Cerebellar cortex (tissue), 1 donor: Measurements from ENCODE around the gene WWOX.

ENCODE experiments used
- DNase-seq: peaks from one replicate; pipeline ENCODE4 v3.0.0-alpha.2; 2015; ENCODE audit warnings: low spot score

Gene WWOX

GRCh38 chr16:78906135-78906534 lies 806.7 kb downstream of the WWOX start:
- DNase-seq: no peak

GRCh38 chr16:78909226-78909625 lies 809.8 kb downstream of the WWOX start:
- no peak for DNase-seq

GRCh38 chr16:78915811-78916345 lies 816.4 kb downstream of the WWOX start:
- no peak for DNase-seq

- DNase-seq: peak; percentile 2
Measured at GRCh38 chr16:78916928-78917545, 817.6 kb downstream of the WWOX start.

GRCh38 chr16:78918805-78919305 lies 819.4 kb downstream of the WWOX start:
- DNase-seq: no peak

GRCh38 chr16:78919852-78920251 lies 820.4 kb downstream of the WWOX start:
- no peak for DNase-seq

- peak; percentile 36 for DNase-seq
Measured at GRCh38 chr16:78920621-78921020, 821.2 kb downstream of the WWOX start.

- DNase-seq: no peak
Measured at GRCh38 chr16:78925083-78925767, 825.8 kb downstream of the WWOX start.

- DNase-seq: peak; percentile 7
Measured at GRCh38 chr16:78926723-78927210, 827.3 kb downstream of the WWOX start.

- DNase-seq: no peak
Measured at GRCh38 chr16:78927766-78928165, 828.3 kb downstream of the WWOX start.

- DNase-seq: no peak
Measured at GRCh38 chr16:78929841-78930240, 830.4 kb downstream of the WWOX start.

GRCh38 chr16:78930561-78930960 lies 831.1 kb downstream of the WWOX start:
- DNase-seq: no peak

GRCh38 chr16:78931267-78931666 lies 831.8 kb downstream of the WWOX start:
- DNase-seq: no peak

- DNase-seq: no peak
Measured at GRCh38 chr16:78931678-78932077, 832.2 kb downstream of the WWOX start.

- no peak for DNase-seq
Measured at GRCh38 chr16:78932355-78932943, 833.0 kb downstream of the WWOX start.

- DNase-seq: no peak
Measured at GRCh38 chr16:78936060-78936459, 836.6 kb downstream of the WWOX start.

- DNase-seq: no peak
Measured at GRCh38 chr16:78939597-78939996, 840.1 kb downstream of the WWOX start.

- DNase-seq: no peak
Measured at GRCh38 chr16:78942625-78943245, 843.3 kb downstream of the WWOX start.

- DNase-seq: no peak
Measured at GRCh38 chr16:78945336-78945735, 845.9 kb downstream of the WWOX start.

- DNase-seq: no peak
Measured at GRCh38 chr16:78946556-78946955, 847.1 kb downstream of the WWOX start.

GRCh38 chr16:78950768-78951167 lies 851.3 kb downstream of the WWOX start:
- DNase-seq: no peak

- DNase-seq: no peak
Measured at GRCh38 chr16:78952630-78953029, 853.2 kb downstream of the WWOX start.
